Upper lobe of left lung (tissue), 6 donors: ENCODE results near the gene B3GALT2. TPM values are rescaled to one million over a fixed set of nuclear protein-coding genes. Genes with fewer than 3 reads are reported as not detected.
"Not testable (repeated sequence)": the region's sequence is repeated elsewhere in the genome, so short reads cannot be mapped to it uniquely, and the experiment has no call there.

Source experiments
- ATAC-seq, 2 donors: fragments of 200-7000 bp; cut with Tn5 transposase; one replicate each; pipeline ENCODE4 v1.9.1; 2022; ENCODE audit warnings: mild to moderate bottlenecking in 2 of 2, moderate library complexity in 2 of 2; ENCODE audit not compliant: low FRiP score in 2 of 2
- DNase-seq, 2 donors: peaks; one replicate each; pipeline ENCODE4 v3.0.0-alpha.2; 2019 to 2020
- H3K27ac ChIP-seq, 4 donors: fragments of 200-600 bp; sonication (generic); one replicate each; pipeline ENCODE4 v1.5.1; 2016 to 2019
- H3K27me3 ChIP-seq, 4 donors: fragments of 200-600 bp; sonication (generic); one replicate each; pipeline ENCODE4 v1.5.1; 2017 to 2019
- H3K36me3 ChIP-seq, 4 donors: fragments of 200-600 bp; sonication (generic); one replicate each; pipeline ENCODE4 v1.5.1; 2016 to 2019
- H3K4me1 ChIP-seq, 4 donors: fragments of 200-600 bp; sonication (generic); one replicate each; pipeline ENCODE4 v1.5.1; 2018 to 2019
- H3K4me3 ChIP-seq, 4 donors: fragments of 200-600 bp; sonication (generic); one replicate each; pipeline ENCODE4 v1.5.1; 2017 to 2019; ENCODE audit warnings: mild to moderate bottlenecking in 2 of 4, moderate library complexity in 1 of 4
- H3K9me3 ChIP-seq, 4 donors: fragments of 200-600 bp; sonication (generic); one replicate each; pipeline ENCODE4 v1.5.1; 2018 to 2019
- CTCF ChIP-seq, 6 experiments: fragments of 450-650 bp in 4 of 6; fragments of 200-600 bp in 2 of 6; sonication (generic) in 2 of 6; IDR thresholded peaks; one replicate each; pipeline ENCODE4 v1.5.1; 2016 to 2019; ENCODE audit warnings: antibody characterized with exemption in 6 of 6
- EP300 ChIP-seq, 4 donors: sonication (generic); formaldehyde crosslinking; IDR thresholded peaks; one replicate each; pipeline ENCODE4 v1.5.1; 2017; ENCODE audit warnings: antibody characterized with exemption in 4 of 4, control low read depth in 2 of 4
- POLR2A ChIP-seq, 4 donors: fragments of 450-650 bp; IDR thresholded peaks; one replicate each; pipeline ENCODE4 v1.5.1; 2016 to 2017; ENCODE audit warnings: antibody characterized with exemption in 4 of 4, mild to moderate bottlenecking in 2 of 4
- POLR2AphosphoS5 ChIP-seq, 2 donors: sonication (generic); formaldehyde crosslinking; IDR thresholded peaks; one replicate each; pipeline ENCODE4 v1.5.1; 2017; ENCODE audit warnings: antibody characterized with exemption in 2 of 2
- WGBS, 2 donors: methylation state at CpG; one replicate each; pipeline ENCODE4 v1.1.5; 2017 to 2018; 5-methylcytosine and 5-hydroxymethylcytosine counted together
- total RNA-seq, 6 donors: library from RNA; depleted of rRNA in 4 of 6; stranded (reverse); fragments of >200 nt in 4 of 6; gene quantifications; one replicate each; pipeline versions ENCODE4 v1.1.0 to v1.2.1, GENCODE V29; 2016 to 2021
- donor health status: DM: no; HTN: no; CAD: no; lungs with moderate emphysema.
- donor health status: DM: no; HTN: yes; CAD: no; lungs with severe emphysema.

The B3GALT2 gene
- total RNA-seq: 1 to 10 TPM in 4 of 6 donors, under 1 TPM in 2; 0.44 to 3.3 (median 1.5) TPM

DNA sequence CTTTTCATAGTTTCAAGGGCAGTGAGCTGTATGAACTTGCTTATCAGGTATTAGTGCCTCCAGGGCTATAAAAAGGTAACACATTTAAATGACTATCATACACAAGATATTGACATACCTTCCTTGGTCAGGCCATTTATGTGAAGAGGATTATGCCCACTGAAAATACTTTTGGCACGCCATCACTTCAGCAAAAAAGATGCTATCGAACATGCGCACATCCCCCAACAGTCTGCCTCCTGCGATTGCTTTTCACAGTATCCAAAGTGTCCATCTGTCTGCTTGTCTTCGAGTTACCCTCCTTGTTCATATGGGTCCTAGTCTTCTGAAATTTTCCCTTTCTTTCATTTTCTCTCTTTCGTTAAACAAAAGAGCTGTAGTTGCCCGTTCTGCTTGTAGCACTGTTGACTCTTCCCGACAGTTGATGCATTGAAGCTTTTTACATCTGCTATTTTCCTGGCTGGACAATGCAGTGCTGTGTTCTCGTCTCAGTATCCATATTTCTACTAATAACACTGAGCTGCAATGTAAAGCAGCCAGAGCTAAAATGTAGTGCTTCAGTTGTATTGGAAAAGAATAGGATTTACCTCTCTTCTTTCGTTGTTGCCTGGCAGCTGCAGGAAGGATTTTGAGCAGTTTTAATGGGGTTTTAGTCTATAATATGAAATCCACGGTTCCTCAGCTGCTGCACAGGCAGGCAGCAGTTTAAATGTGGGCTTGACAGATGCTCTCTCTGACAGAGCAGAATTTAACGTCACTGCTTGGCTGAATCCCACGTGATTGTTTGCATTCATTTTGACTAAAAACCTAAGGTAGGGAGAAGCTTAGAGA, at the start of gene B3GALT2:
TSS of gene B3GALT2 (minus strand) at position 713 of the 831 bp plus-strand sequence. CDS start 5,051 bp downstream, outside the sequence.
- Histone ChIP-seq H3K4me3 (peak within 1 kb of the TSS in 3 of 4 donors; percentile 29 to 39 (median 32)), H3K9me3 (no peaks in the 10 kb centered on the region), H3K27me3 (no peaks in the 10 kb centered on the region), H3K36me3 (no peaks in the 10 kb centered on the region), H3K4me1 (peaks cover 17 to 48% (median 31%) of the 10 kb centered on the region in 4 donors), H3K27ac (peak within 1 kb of the TSS in 3 of 4 donors; percentile 38 to 66 (median 66))
- DNase-seq: peak in 1 of 2 donors; percentile 33
- peak in 1 of 2 donors; percentile 62 for ATAC-seq
- WGBS, 2 donors: 32 to 34% methylated on average over 13 of the region's 13 CpGs
- TF ChIP-seq EP300 (IDR thresholded peaks at IDR 0.05) (no peak), POLR2AphosphoS5 (IDR thresholded peaks at IDR 0.05) (no peak), CTCF (IDR thresholded peaks at IDR 0.05) (no peak), POLR2A (IDR thresholded peaks at IDR 0.05) (peak in 1 of 4 donors; percentile 35)

GRCh38 chr1:193234530-193234929, 48.1 kb upstream of the B3GALT2 start:
- 65 to 69% methylated on average over 1 of the region's 1 CpG for WGBS, 2 donors
- peaks cover 4 to 36% (median 7%) of the 10 kb centered on the region in 4 donors for H3K36me3 ChIP-seq
- H3K4me1 ChIP-seq: no peaks in the 10 kb centered on the region
- H3K27me3 ChIP-seq: no peaks in the 10 kb centered on the region
- TF ChIP-seq CTCF (IDR thresholded peaks at IDR 0.05) (no peak), EP300 (IDR thresholded peaks at IDR 0.05) (no peak), POLR2AphosphoS5 (IDR thresholded peaks at IDR 0.05) (no peak), POLR2A (IDR thresholded peaks at IDR 0.05) (no peak)
- ATAC-seq: no peak
- no peak overlapping the region for H3K27ac ChIP-seq
- no peaks in the 10 kb centered on the region for H3K9me3 ChIP-seq
- H3K4me3 ChIP-seq: no peak overlapping the region
- DNase-seq: no peak

- H3K27me3 ChIP-seq, ATAC-seq, H3K4me1 ChIP-seq, H3K27ac ChIP-seq, H3K4me3 ChIP-seq, DNase-seq, H3K9me3 ChIP-seq: not testable (repeated sequence)
- H3K36me3 ChIP-seq: peaks cover 0 to 11% (median 1%) of the 10 kb centered on the region in 4 donors
Observed at GRCh38 chr1:193231146-193231545, 44.7 kb upstream of the B3GALT2 start.

- no peaks in the 10 kb centered on the region for H3K4me1 ChIP-seq
- H3K36me3 ChIP-seq: peaks cover 0 to 10% (median 0%) of the 10 kb centered on the region in 4 donors
- TF ChIP-seq CTCF (IDR thresholded peaks at IDR 0.05): no peak
- no peak for TF ChIP-seq POLR2A (IDR thresholded peaks at IDR 0.05)
- TF ChIP-seq EP300 (IDR thresholded peaks at IDR 0.05): no peak
- TF ChIP-seq POLR2AphosphoS5 (IDR thresholded peaks at IDR 0.05): no peak
- H3K27me3 ChIP-seq: no peaks in the 10 kb centered on the region
- WGBS, 2 donors: 68 to 69% methylated on average over 3 of the region's 3 CpGs
- H3K4me3 ChIP-seq: no peak overlapping the region
- H3K9me3 ChIP-seq: no peaks in the 10 kb centered on the region
- ATAC-seq: no peak
- H3K27ac ChIP-seq: no peak overlapping the region
- DNase-seq: no peak
Observed at GRCh38 chr1:193229136-193229535, 42.7 kb upstream of the B3GALT2 start.

- ATAC-seq: no peak
- H3K36me3 ChIP-seq: peaks cover 0 to 15% (median 0%) of the 10 kb centered on the region in 4 donors
- no peaks in the 10 kb centered on the region for H3K9me3 ChIP-seq
- peak overlapping the region in 1 of 4 donors; percentile 70 for H3K27ac ChIP-seq
- no peak for TF ChIP-seq EP300 (IDR thresholded peaks at IDR 0.05)
- no peak for TF ChIP-seq POLR2AphosphoS5 (IDR thresholded peaks at IDR 0.05)
- TF ChIP-seq POLR2A (IDR thresholded peaks at IDR 0.05): no peak
- no peak for TF ChIP-seq CTCF (IDR thresholded peaks at IDR 0.05)
- 53 to 60% methylated on average over 8 of the region's 8 CpGs for WGBS, 2 donors
- no peak for DNase-seq
- H3K27me3 ChIP-seq: no peaks in the 10 kb centered on the region
- no peak overlapping the region for H3K4me3 ChIP-seq
- peaks cover 0 to 3% (median 0%) of the 10 kb centered on the region in 4 donors for H3K4me1 ChIP-seq
Observed at GRCh38 chr1:193222056-193222615, 35.7 kb upstream of the B3GALT2 start.
